ENCODE results near the gene CLEC14A.

GRCh38 chr14:38279572-38279971, 23.7 kb upstream of the CLEC14A start:
- TF ChIP-seq CTCF (IDR thresholded peaks at IDR 0.05) (no peak), EZH2 (IDR thresholded peaks at IDR 0.05) (no peak), EZH2phosphoT487 (IDR thresholded peaks at IDR 0.05) (no peak)

Data from neural progenitor cell (in vitro differentiated cells).